Measurements from ENCODE around the gene SERF2. TPM values are rescaled to one million over a fixed set of nuclear protein-coding genes. Genes with fewer than 3 reads are reported as not detected.
"Not testable (repeated sequence)": the region's sequence is repeated elsewhere in the genome, so short reads cannot be mapped to it uniquely, and the experiment has no call there.

Gene SERF2
- total and polyA plus RNA-seq, 8 donors, result 276 to 3,403 (median 997) TPM

- Histone ChIP-seq H3K27ac (peak overlapping the region in 3 of 5 donors; percentile 95 to 99 (median 99)), H3K36me3 (peaks cover 40 to 72% (median 64%) of the 10 kb centered on the region in 4 donors), H3K4me3 (no peak overlapping the region), H3K4me1 (peaks cover 46 to 85% (median 82%) of the 10 kb centered on the region in 4 donors), H3K27me3 (no peaks in the 10 kb centered on the region), H3K9me3 (no peaks in the 10 kb centered on the region)
- intact Hi-C loops (cut with DNase I; ENCODE audit: low total_unique reads), result no loop called here
- 83 to 93% (median 90%) methylated on average over 3 of the region's 3 CpGs for WGBS, 5 donors
- peak in 1 of 3 donors; percentile 7 for TF ChIP-seq POLR2AphosphoS5 (IDR thresholded peaks at IDR 0.05)
- no peak for TF ChIP-seq CTCF (IDR thresholded peaks at IDR 0.05)
- no peak for TF ChIP-seq POLR2A (IDR thresholded peaks at IDR 0.05)
- no peak for DNase-seq
These were observed 4.4 kb downstream of the SERF2 start for GRCh38 chr15:43796566-43796965.

- 56 to 72% (median 65%) methylated on average over 16 of the region's 16 CpGs for WGBS, 5 donors
- DNase-seq, result peak in 1 of 2 donors; percentile 57
- peak overlapping the region in 3 of 4 donors; percentile 87 to 97 (median 89) for H3K4me3 ChIP-seq
- H3K9me3 ChIP-seq, result no peaks in the 10 kb centered on the region
- peak overlapping the region; percentile 83 to 99 (median 91) for H3K27ac ChIP-seq
- intact Hi-C loops (cut with DNase I; ENCODE audit: low total_unique reads), result no loop called here
- peaks cover 31 to 75% (median 70%) of the 10 kb centered on the region in 4 donors for H3K4me1 ChIP-seq
- H3K36me3 ChIP-seq, result peaks cover 32 to 84% (median 80%) of the 10 kb centered on the region in 4 donors
- H3K27me3 ChIP-seq, result no peaks in the 10 kb centered on the region
- TF ChIP-seq CTCF (IDR thresholded peaks at IDR 0.05) (no peak), EP300 (IDR thresholded peaks at IDR 0.05) (no peak), POLR2A (IDR thresholded peaks at IDR 0.05) (no peak), POLR2AphosphoS5 (IDR thresholded peaks at IDR 0.05) (no peak)
These were observed 7.3 kb downstream of the SERF2 start for GRCh38 chr15:43799209-43799944.

- no peak for DNase-seq
- H3K36me3 ChIP-seq, result peaks cover 30 to 84% (median 80%) of the 10 kb centered on the region in 4 donors
- TF ChIP-seq POLR2AphosphoS5 (IDR thresholded peaks at IDR 0.05) (no peak), POLR2A (IDR thresholded peaks at IDR 0.05) (no peak), EP300 (IDR thresholded peaks at IDR 0.05) (no peak), CTCF (IDR thresholded peaks at IDR 0.05) (no peak)
- peak within 1 kb of the TSS; percentile 87 to 97 (median 88) for H3K4me3 ChIP-seq
- intact Hi-C loops (cut with DNase I; ENCODE audit: low total_unique reads), result no loop called here
- peak within 1 kb of the TSS; percentile 83 to 99 (median 91) for H3K27ac ChIP-seq
- H3K27me3 ChIP-seq, result no peaks in the 10 kb centered on the region
- 85 to 95% (median 93%) methylated on average over 8 of the region's 8 CpGs for whole genome bisulfite sequencing, 5 donors
- no peaks in the 10 kb centered on the region for H3K9me3 ChIP-seq
- H3K4me1 ChIP-seq, result peaks cover 25 to 69% (median 64%) of the 10 kb centered on the region in 4 donors
These were observed 7.8 kb downstream of the SERF2 start, which contains the start of gene SERINC4 for GRCh38 chr15:43799945-43800285. SERINC4 (minus strand) TSS chr15:43800220; CDS start chr15:43799986, 234 bp downstream.

GRCh38 chr15:43800286-43801141, 8.4 kb downstream of the SERF2 start, which contains the start of gene HYPK:
HYPK (plus strand) TSS chr15:43800599; CDS start chr15:43800623, 24 bp downstream.
- Histone ChIP-seq H3K9me3 (no peaks in the 10 kb centered on the region), H3K36me3 (peaks cover 28 to 84% (median 80%) of the 10 kb centered on the region in 4 donors), H3K4me1 (peaks cover 19 to 63% (median 58%) of the 10 kb centered on the region in 4 donors), H3K27me3 (no peaks in the 10 kb centered on the region), H3K4me3 (peak within 1 kb of the TSS; percentile 87 to 97 (median 88)), H3K27ac (peak within 1 kb of the TSS; percentile 83 to 99 (median 91))
- intact Hi-C loops (cut with DNase I; ENCODE audit: low total_unique reads), result no loop called here
- peak in 2 of 4 donors; percentile 44 to 55 for TF ChIP-seq POLR2A (IDR thresholded peaks at IDR 0.05)
- TF ChIP-seq POLR2AphosphoS5 (IDR thresholded peaks at IDR 0.05), result peak; percentile 83 to 96 (median 84)
- TF ChIP-seq EP300 (IDR thresholded peaks at IDR 0.05), result no peak
- TF ChIP-seq CTCF (IDR thresholded peaks at IDR 0.05), result no peak
- 6 to 8% (median 7%) methylated on average over 44 of the region's 44 CpGs for WGBS, 5 donors
- DNase-seq, result peak; percentile 95 to 98

- H3K9me3 ChIP-seq; H3K27me3 ChIP-seq; H3K27ac ChIP-seq; DNase-seq; intact Hi-C loops (cut with DNase I; ENCODE audit: low total_unique reads); H3K4me3 ChIP-seq: not testable (repeated sequence)
- peaks cover 15 to 42% (median 38%) of the 10 kb centered on the region in 4 donors for H3K4me1 ChIP-seq
- H3K36me3 ChIP-seq, result peaks cover 39 to 84% (median 80%) of the 10 kb centered on the region in 4 donors
- 93 to 99% (median 97%) methylated on average over 7 of the region's 7 CpGs for WGBS, 5 donors
These were observed 10.6 kb downstream of the SERF2 start for GRCh38 chr15:43802676-43803075.
